HL-60 (cell line): ENCODE data around the gene DIAPH3.

Experiments
- DNase-seq, 2 experiments: peaks; one replicate each; pipeline ENCODE4 v3.0.0-alpha.2; 2010 to 2020; ENCODE audit warnings: low read depth in 1 of 2, low spot score in 1 of 2
- H3K27ac ChIP-seq: fragments of 250-450 bp; sonication (Bioruptor Pico); replicated peaks from 2 replicates; pipeline ENCODE4 v1.5.1; 2020; ENCODE audit warnings: mild to moderate bottlenecking, moderate library complexity
- H3K27me3 ChIP-seq: fragments of 250-450 bp; sonication (Bioruptor Pico); 2 replicates; pipeline ENCODE4 v1.5.1; 2021; ENCODE audit warnings: mild to moderate bottlenecking, moderate library complexity; ENCODE audit not compliant: insufficient read depth, poor library complexity, severe bottlenecking
- H3K4me3 ChIP-seq: replicated peaks from 2 replicates; pipeline ENCODE4 v1.5.1; 2011; ENCODE audit warnings: mild to moderate bottlenecking, control low read depth, low read length; ENCODE audit not compliant: insufficient read depth
- GABPA ChIP-seq: IDR thresholded peaks from 2 replicates; pipeline ENCODE4 v1.6.1; 2012; ENCODE audit warnings: low read depth
- POLR2AphosphoS5 ChIP-seq: IDR thresholded peaks from 2 replicates; pipeline ENCODE4 v1.6.1; 2012; ENCODE audit warnings: low read depth
- REST ChIP-seq: IDR thresholded peaks from 2 replicates; pipeline ENCODE4 v1.6.1; 2012; ENCODE audit warnings: low read depth; ENCODE audit not compliant: insufficient replicate concordance
- SPI1 ChIP-seq: IDR thresholded peaks from 2 replicates; pipeline ENCODE4 v1.6.1; 2012; ENCODE audit warnings: low read depth, mild to moderate bottlenecking, borderline replicate concordance
- TF ChIP-seq, protein P1 (sequence below): IDR thresholded peaks from one replicate; pipeline ENCODE4 v1.5.1; 2011; ENCODE audit warnings: low read length, control low read depth, inconsistent platforms; ENCODE audit not compliant: insufficient read depth

The DIAPH3 gene

DNA sequence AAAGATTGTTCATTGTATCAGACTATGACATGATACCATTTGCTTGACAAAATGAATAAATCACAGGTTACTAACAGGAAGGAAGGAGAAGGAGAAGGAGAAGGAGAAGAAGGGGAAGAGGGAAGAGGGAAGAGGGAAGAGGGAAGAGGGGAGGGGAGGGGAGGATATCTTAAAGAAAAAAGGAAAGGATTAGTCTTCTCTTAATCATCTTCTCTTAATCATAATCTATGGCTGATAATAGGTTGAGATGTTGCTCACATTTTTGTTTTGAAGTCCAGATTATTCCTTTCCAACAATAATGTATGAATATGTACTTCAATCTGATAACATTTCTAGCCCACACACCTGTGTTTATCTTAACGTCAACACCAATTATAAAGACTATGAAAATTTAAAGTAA lies 25.1 kb downstream of the DIAPH3 start:
- no peak for TF ChIP-seq SPI1
- no peak for TF ChIP-seq GABPA
- TF ChIP-seq, protein P1, sequence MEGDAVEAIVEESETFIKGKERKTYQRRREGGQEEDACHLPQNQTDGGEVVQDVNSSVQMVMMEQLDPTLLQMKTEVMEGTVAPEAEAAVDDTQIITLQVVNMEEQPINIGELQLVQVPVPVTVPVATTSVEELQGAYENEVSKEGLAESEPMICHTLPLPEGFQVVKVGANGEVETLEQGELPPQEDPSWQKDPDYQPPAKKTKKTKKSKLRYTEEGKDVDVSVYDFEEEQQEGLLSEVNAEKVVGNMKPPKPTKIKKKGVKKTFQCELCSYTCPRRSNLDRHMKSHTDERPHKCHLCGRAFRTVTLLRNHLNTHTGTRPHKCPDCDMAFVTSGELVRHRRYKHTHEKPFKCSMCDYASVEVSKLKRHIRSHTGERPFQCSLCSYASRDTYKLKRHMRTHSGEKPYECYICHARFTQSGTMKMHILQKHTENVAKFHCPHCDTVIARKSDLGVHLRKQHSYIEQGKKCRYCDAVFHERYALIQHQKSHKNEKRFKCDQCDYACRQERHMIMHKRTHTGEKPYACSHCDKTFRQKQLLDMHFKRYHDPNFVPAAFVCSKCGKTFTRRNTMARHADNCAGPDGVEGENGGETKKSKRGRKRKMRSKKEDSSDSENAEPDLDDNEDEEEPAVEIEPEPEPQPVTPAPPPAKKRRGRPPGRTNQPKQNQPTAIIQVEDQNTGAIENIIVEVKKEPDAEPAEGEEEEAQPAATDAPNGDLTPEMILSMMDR: no peak
- no peak for TF ChIP-seq REST
- TF ChIP-seq POLR2AphosphoS5: no peak
- Histone ChIP-seq H3K27ac (no peak overlapping the region), H3K27me3 (no peaks in the 10 kb centered on the region), H3K4me3 (no peak overlapping the region)
- no peak for DNase-seq

DNA sequence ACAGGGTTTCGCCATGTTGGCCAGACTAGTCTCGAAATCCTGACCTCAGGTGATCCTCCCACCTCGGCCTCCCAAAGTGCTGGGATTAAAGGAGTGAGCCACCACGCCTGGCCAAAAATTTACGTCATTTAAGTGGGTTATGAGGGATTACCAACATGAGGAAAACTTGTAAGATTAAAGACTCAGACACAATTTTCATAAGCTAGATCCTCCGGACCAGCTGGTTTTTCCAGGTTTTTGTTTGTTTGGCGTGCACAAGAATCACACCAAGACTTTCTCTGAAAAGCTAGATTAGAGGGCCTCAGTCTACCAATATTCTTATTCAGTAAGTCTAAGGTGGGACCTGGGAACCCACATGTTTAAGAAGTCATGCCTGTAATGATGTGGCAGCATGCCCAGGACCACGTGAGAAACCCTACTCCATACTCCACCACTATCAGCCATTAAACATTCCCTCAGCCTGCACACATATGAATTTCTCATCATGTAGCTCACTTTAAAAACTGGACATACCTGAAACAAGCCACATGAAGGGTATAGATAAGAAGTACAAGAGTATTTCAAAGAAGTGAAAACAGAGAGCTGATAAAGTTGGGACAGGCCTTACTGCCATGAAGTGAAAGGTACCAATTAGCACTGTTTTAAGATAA lies 25.7 kb downstream of the DIAPH3 start:
- DNase-seq: no peak
- TF ChIP-seq, protein P1: no peak
- no peak for TF ChIP-seq SPI1
- TF ChIP-seq REST: no peak
- TF ChIP-seq POLR2AphosphoS5: no peak
- no peak for TF ChIP-seq GABPA

GRCh38 chr13:60135344-60135743 lies 28.4 kb downstream of the DIAPH3 start:
- H3K4me3 ChIP-seq: no peak overlapping the region
- H3K27me3 ChIP-seq: no peaks in the 10 kb centered on the region
- TF ChIP-seq SPI1 (no peak), POLR2AphosphoS5 (no peak), REST (no peak)
- DNase-seq: no peak
- H3K27ac ChIP-seq: no peak overlapping the region

More for the DNA sequence above, 25.7 kb downstream of the DIAPH3 start:
- no peak overlapping the region for H3K4me3 ChIP-seq
- H3K27ac ChIP-seq: no peak overlapping the region
- H3K27me3 ChIP-seq: no peaks in the 10 kb centered on the region
